GM23338 (cell line): ENCODE data around the gene TWSG1. TPM values are rescaled to one million over a fixed set of nuclear protein-coding genes. Genes with fewer than 3 reads are reported as not detected.

Experiments
- ATAC-seq: fragments of 200-7000 bp; cut with Tn5 transposase; 3 replicates; pipeline ENCODE4 v1.9.1; 2020
- DNase-seq: peaks from one replicate; pipeline ENCODE4 v3.0.0-alpha.2; 2015; ENCODE audit warnings: low spot score
- H2AFZ ChIP-seq: fragments of 200-600 bp; sonication (generic); 2 replicates; pipeline ENCODE4 v1.8.0; 2016; ENCODE audit warnings: antibody characterized with exemption, mild to moderate bottlenecking, moderate library complexity
- H3F3A ChIP-seq: fragments of 200-600 bp; sonication (generic); replicated peaks from 2 replicates; pipeline ENCODE4 v1.8.0; 2017; ENCODE audit warnings: antibody characterized with exemption, mixed run types, low read depth
- H3K27ac ChIP-seq: fragments of 200-600 bp; sonication (generic); 2 replicates; pipeline ENCODE4 v1.6.1; 2016; ENCODE audit warnings: low read depth
- H3K27me3 ChIP-seq: fragments of 200-600 bp; sonication (generic); 2 replicates; pipeline ENCODE4 v1.8.0; 2016; ENCODE audit warnings: mild to moderate bottlenecking, mixed run types, moderate library complexity; ENCODE audit not compliant: insufficient read depth
- H3K36me3 ChIP-seq: fragments of 200-600 bp; sonication (generic); 2 replicates; pipeline ENCODE4 v1.8.0; 2016; ENCODE audit warnings: mild to moderate bottlenecking; ENCODE audit not compliant: insufficient read depth
- H3K4me1 ChIP-seq: fragments of 200-600 bp; sonication (generic); 2 replicates; pipeline ENCODE4 v1.8.0; 2016; ENCODE audit warnings: mild to moderate bottlenecking, moderate library complexity; ENCODE audit not compliant: insufficient read depth
- H3K4me2 ChIP-seq: fragments of 200-600 bp; sonication (generic); 2 replicates; pipeline ENCODE4 v1.7.1; 2017; ENCODE audit warnings: mixed run types
- H3K4me3 ChIP-seq: fragments of 200-600 bp; sonication (generic); 2 replicates; pipeline ENCODE4 v1.6.1; 2016; ENCODE audit warnings: mixed run types
- H3K79me2 ChIP-seq: fragments of 200-600 bp; sonication (generic); replicated peaks from 2 replicates; pipeline ENCODE4 v1.8.0; 2017; ENCODE audit warnings: mild to moderate bottlenecking; ENCODE audit not compliant: insufficient read depth
- H3K9me2 ChIP-seq: fragments of 200-600 bp; sonication (generic); 2 replicates; pipeline ENCODE4 v1.8.0; 2017; ENCODE audit not compliant: insufficient read depth
- H4K20me1 ChIP-seq: fragments of 200-600 bp; sonication (generic); replicated peaks from 2 replicates; pipeline ENCODE4 v1.8.0; 2017; ENCODE audit warnings: mild to moderate bottlenecking; ENCODE audit not compliant: insufficient read depth
- H3K27ac Mint-ChIP-seq: 2 replicates; pipeline ENCODE4 v1.8.0; 2020; ENCODE audit warnings: inconsistent platforms, mild to moderate bottlenecking, moderate library complexity, mixed read lengths
- H3K27me3 Mint-ChIP-seq: 3 replicates; pipeline ENCODE4 v1.8.0; 2022; ENCODE audit warnings: low read depth, mild to moderate bottlenecking, moderate library complexity, mixed read lengths, inconsistent platforms; ENCODE audit not compliant: insufficient read depth, poor library complexity
- H3K36me3 Mint-ChIP-seq: 3 replicates; pipeline ENCODE4 v1.8.0; 2021; ENCODE audit warnings: low read depth, mild to moderate bottlenecking, inconsistent platforms, moderate library complexity, mixed read lengths
- H3K4me1 Mint-ChIP-seq: 3 replicates; pipeline ENCODE4 v1.8.0; 2020; ENCODE audit warnings: mild to moderate bottlenecking, inconsistent platforms, mixed read lengths
- H3K4me3 Mint-ChIP-seq: 3 replicates; pipeline ENCODE4 v1.8.0; 2021; ENCODE audit warnings: moderate library complexity, mild to moderate bottlenecking, inconsistent platforms, mixed read lengths
- H3K9me3 Mint-ChIP-seq: 3 replicates; pipeline ENCODE4 v1.8.0; 2020; ENCODE audit warnings: moderate library complexity, mild to moderate bottlenecking, inconsistent platforms, mixed read lengths
- EZH2 ChIP-seq: fragments of 200-600 bp; sonication (generic); IDR thresholded peaks from one replicate; pipeline ENCODE4 v1.8.0; 2017; ENCODE audit warnings: antibody characterized with exemption, mild to moderate bottlenecking, low read depth; ENCODE audit not compliant: unreplicated experiment
- EZH2phosphoT487 ChIP-seq: fragments of 200-600 bp; sonication (generic); IDR thresholded peaks from one replicate; pipeline ENCODE4 v1.8.1; 2018; ENCODE audit warnings: antibody characterized with exemption; ENCODE audit not compliant: unreplicated experiment
- ZNF331 ChIP-seq: fragments of 250-450 bp; sonication (Bioruptor Pico); IDR thresholded peaks from 2 replicates; pipeline ENCODE4 v1.5.0; 2020; ENCODE audit warnings: low read depth, mild to moderate bottlenecking, moderate library complexity
- polyA plus RNA-seq: library from polyadenylated mRNA; unstranded; fragments of >200 nt; fragmentation: Nextera tagmentation; extraction: Ambion mirVana; gene quantifications from 2 replicates; pipeline ENCODE4 v1.2.1, GENCODE V29; 2016
- total RNA-seq: library from RNA; depleted of rRNA; stranded (reverse); fragments of >200 nt; shearing (Covaris generic); gene quantifications from 2 replicates; pipeline ENCODE4 v1.2.3, GENCODE V29; 2014
- TF ChIP-seq, protein P1 (sequence below): fragments of 250-450 bp; sonication (Bioruptor Pico); IDR thresholded peaks from 2 replicates; pipeline ENCODE4 v1.5.0; 2020; ENCODE audit warnings: mild to moderate bottlenecking, moderate library complexity
- TF ChIP-seq, protein P2 (sequence below): IDR thresholded peaks from one replicate; pipeline ENCODE4 v1.6.1; 2018; ENCODE audit warnings: antibody characterized with exemption; ENCODE audit not compliant: unreplicated experiment

The TWSG1 gene
- total and polyA plus RNA-seq, 2 experiments from 2014 or later: 11.5 to 29.1 TPM

DNA sequence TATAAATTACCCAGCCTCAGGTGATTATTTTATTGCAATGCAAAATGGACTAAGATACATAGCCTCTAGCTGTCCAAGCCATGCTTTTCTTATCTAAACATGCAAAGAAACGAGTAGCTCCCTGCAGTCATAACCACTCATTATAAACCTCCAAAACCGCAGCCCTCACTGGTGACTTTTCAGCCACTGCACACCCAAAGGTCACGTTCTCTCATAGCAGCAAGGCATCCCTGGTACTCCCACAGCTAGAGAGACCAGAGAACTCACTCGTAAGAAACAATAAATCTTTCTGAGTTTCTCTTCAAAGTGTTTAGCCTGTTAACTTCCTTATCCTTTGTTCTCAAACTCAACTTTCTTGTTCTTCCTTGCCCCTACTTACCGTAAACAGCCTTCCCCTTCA, 112.3 kb downstream of the TWSG1 start (continued):
- TF ChIP-seq, protein P1, sequence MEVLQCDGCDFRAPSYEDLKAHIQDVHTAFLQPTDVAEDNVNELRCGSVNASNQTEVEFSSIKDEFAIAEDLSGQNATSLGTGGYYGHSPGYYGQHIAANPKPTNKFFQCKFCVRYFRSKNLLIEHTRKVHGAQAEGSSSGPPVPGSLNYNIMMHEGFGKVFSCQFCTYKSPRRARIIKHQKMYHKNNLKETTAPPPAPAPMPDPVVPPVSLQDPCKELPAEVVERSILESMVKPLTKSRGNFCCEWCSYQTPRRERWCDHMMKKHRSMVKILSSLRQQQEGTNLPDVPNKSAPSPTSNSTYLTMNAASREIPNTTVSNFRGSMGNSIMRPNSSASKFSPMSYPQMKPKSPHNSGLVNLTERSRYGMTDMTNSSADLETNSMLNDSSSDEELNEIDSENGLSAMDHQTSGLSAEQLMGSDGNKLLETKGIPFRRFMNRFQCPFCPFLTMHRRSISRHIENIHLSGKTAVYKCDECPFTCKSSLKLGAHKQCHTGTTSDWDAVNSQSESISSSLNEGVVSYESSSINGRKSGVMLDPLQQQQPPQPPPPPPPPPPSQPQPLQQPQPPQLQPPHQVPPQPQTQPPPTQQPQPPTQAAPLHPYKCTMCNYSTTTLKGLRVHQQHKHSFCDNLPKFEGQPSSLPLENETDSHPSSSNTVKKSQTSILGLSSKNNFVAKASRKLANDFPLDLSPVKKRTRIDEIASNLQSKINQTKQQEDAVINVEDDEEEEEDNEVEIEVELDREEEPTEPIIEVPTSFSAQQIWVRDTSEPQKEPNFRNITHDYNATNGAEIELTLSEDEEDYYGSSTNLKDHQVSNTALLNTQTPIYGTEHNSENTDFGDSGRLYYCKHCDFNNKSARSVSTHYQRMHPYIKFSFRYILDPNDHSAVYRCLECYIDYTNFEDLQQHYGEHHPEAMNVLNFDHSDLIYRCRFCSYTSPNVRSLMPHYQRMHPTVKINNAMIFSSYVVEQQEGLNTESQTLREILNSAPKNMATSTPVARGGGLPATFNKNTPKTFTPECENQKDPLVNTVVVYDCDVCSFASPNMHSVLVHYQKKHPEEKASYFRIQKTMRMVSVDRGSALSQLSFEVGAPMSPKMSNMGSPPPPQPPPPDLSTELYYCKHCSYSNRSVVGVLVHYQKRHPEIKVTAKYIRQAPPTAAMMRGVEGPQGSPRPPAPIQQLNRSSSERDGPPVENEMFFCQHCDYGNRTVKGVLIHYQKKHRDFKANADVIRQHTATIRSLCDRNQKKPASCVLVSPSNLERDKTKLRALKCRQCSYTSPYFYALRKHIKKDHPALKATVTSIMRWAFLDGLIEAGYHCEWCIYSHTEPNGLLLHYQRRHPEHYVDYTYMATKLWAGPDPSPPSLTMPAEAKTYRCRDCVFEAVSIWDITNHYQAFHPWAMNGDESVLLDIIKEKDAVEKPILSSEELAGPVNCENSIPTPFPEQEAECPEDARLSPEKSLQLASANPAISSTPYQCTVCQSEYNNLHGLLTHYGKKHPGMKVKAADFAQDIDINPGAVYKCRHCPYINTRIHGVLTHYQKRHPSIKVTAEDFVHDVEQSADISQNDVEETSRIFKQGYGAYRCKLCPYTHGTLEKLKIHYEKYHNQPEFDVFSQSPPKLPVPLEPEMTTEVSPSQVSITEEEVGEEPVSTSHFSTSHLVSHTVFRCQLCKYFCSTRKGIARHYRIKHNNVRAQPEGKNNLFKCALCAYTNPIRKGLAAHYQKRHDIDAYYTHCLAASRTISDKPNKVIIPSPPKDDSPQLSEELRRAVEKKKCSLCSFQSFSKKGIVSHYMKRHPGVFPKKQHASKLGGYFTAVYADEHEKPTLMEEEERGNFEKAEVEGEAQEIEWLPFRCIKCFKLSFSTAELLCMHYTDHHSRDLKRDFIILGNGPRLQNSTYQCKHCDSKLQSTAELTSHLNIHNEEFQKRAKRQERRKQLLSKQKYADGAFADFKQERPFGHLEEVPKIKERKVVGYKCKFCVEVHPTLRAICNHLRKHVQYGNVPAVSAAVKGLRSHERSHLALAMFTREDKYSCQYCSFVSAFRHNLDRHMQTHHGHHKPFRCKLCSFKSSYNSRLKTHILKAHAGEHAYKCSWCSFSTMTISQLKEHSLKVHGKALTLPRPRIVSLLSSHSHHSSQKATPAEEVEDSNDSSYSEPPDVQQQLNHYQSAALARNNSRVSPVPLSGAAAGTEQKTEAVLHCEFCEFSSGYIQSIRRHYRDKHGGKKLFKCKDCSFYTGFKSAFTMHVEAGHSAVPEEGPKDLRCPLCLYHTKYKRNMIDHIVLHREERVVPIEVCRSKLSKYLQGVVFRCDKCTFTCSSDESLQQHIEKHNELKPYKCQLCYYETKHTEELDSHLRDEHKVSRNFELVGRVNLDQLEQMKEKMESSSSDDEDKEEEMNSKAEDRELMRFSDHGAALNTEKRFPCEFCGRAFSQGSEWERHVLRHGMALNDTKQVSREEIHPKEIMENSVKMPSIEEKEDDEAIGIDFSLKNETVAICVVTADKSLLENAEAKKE (CRISPR knock-in tag): no peak

DNA sequence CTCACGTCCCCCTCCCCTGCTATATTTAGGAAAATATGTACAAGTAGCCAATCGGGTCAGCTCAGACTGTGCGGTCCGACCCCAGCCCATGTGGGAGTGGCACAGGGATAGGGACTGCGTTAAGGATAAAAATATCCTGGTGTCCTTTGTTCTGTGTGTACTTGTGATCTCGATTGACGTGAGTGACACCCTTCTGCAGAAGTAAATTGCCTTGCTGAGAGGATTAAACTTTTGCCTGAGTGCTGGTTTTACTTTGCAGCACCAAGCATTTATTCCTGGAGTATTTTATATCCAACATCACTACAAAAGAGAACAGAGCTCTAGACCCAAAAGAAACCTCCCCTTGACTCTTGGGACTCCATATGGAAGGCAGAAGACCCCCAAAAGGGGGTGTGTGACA, 112.8 kb downstream of the TWSG1 start:
- H3K4me1 Mint-ChIP-seq: no peaks in the 10 kb centered on the region; the same call in 2 of the 3 replicates
- Histone ChIP-seq H4K20me1 (no peaks in the 10 kb centered on the region), H3K79me2 (no peaks in the 10 kb centered on the region), H3F3A (no peaks in the 10 kb centered on the region; the same call in 1 of the 2 replicates), H2AFZ (no peak overlapping the region), H3K4me1 (no peaks in the 10 kb centered on the region), H3K36me3 (no peaks in the 10 kb centered on the region; the same call in 1 of the 2 replicates), H3K27ac (no peak overlapping the region), H3K27me3 (no peaks in the 10 kb centered on the region), H3K4me3 (no peak overlapping the region), H3K4me2 (no peak overlapping the region), H3K9me2 (0 out of 2 replicates have a peak, but pooled peaks cover 5% of the 10 kb centered on the region)
- peaks cover 3% of the 10 kb centered on the region for H3K27me3 Mint-ChIP-seq
- H3K27ac Mint-ChIP-seq: no peak overlapping the region
- TF ChIP-seq, protein P2, sequence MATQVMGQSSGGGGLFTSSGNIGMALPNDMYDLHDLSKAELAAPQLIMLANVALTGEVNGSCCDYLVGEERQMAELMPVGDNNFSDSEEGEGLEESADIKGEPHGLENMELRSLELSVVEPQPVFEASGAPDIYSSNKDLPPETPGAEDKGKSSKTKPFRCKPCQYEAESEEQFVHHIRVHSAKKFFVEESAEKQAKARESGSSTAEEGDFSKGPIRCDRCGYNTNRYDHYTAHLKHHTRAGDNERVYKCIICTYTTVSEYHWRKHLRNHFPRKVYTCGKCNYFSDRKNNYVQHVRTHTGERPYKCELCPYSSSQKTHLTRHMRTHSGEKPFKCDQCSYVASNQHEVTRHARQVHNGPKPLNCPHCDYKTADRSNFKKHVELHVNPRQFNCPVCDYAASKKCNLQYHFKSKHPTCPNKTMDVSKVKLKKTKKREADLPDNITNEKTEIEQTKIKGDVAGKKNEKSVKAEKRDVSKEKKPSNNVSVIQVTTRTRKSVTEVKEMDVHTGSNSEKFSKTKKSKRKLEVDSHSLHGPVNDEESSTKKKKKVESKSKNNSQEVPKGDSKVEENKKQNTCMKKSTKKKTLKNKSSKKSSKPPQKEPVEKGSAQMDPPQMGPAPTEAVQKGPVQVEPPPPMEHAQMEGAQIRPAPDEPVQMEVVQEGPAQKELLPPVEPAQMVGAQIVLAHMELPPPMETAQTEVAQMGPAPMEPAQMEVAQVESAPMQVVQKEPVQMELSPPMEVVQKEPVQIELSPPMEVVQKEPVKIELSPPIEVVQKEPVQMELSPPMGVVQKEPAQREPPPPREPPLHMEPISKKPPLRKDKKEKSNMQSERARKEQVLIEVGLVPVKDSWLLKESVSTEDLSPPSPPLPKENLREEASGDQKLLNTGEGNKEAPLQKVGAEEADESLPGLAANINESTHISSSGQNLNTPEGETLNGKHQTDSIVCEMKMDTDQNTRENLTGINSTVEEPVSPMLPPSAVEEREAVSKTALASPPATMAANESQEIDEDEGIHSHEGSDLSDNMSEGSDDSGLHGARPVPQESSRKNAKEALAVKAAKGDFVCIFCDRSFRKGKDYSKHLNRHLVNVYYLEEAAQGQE: no peak
- TF ChIP-seq ZNF331 (no peak), EZH2 (no peak), EZH2phosphoT487 (no peak)
- ATAC-seq (no peak), DNase-seq (no peak)
- H3K4me3 Mint-ChIP-seq: no peak overlapping the region
- H3K9me3 Mint-ChIP-seq: peaks cover 27% of the 10 kb centered on the region
- H3K36me3 Mint-ChIP-seq: peaks cover 17% of the 10 kb centered on the region
